ENCODE measurements around the gene ITPKA.
"Not testable (repeated sequence)": the region's sequence is repeated elsewhere in the genome, so short reads cannot be mapped to it uniquely, and the experiment has no call there.

Gene ITPKA

GRCh38 chr15:41493205-41493901 is at the start of gene ITPKA:
Gene ITPKA (plus strand): TSS chr15:41493874. CDS start chr15:41493928, 54 bp downstream.
- peak; percentile 91 to 94 for DNase-seq

- DNase-seq, result no peak
These were observed 48.3 kb upstream of the ITPKA start for GRCh38 chr15:41445399-41445798.

DNA sequence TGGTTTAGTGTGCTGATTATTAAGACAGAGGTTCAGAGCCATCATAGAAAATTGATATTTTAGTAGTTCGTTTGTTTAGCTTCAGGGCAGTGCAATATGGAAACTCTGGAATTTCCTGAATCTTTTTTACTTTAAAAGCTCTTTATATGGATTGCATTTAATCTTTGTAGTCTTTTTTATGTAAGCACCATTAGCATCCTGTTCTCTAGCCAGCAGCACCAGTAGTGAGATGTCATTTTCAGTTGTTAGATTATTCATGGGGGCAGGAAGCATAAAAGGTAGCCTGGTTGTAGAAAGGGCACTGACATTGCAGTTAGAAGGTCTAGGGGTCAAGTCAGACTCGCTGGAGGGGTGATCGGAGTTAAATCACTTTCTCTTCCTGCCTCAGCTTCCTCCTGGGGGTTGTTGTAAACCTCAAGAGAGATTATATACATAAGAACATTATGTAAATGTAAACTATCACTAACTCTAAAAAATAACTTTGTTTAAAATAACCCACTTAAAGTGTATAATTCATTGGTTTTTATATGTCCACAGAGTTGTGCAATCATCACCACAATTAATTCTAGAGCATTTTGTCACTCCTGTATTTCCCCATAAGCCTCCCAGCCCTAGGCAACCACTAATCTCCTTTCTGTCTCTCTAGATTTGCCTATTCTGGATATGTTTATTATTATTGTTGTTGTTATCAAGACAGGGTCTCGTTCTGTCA is 31.4 kb upstream of the ITPKA start:
- DNase-seq, result no peak

DNA sequence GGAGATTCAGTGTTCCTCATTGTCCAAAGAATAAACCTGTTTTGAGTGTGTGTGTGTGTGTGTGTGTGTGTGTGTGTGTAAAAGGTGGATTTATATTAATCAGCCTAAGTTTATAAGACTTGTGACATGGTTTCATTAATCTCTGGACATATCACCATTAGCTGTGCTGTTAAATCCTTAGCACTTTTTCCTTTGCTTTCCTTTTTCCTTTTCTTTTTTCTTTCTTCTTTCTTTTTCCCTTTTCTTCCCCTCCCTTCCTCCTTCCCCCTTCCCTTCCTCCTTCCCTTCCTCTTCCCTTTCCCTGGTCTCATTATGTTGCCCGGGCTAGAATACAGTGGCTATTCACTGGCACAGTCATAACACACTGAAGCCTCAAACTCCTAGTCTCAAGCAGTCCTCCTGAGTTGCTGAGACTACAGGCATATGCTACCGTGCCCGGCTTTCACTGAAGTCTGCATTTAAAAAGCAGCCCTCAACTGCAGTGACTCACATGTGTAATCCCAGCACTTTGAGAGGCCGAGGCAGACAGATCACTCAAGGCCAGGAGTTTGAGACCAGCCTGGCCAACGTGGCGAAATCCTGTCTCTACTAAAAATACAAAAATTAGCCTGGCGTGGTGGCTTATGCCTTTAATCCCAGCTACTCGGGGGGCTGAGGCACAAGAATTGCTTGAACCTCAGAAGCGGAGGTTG is 28.6 kb upstream of the ITPKA start:
- no peak for DNase-seq

DNA sequence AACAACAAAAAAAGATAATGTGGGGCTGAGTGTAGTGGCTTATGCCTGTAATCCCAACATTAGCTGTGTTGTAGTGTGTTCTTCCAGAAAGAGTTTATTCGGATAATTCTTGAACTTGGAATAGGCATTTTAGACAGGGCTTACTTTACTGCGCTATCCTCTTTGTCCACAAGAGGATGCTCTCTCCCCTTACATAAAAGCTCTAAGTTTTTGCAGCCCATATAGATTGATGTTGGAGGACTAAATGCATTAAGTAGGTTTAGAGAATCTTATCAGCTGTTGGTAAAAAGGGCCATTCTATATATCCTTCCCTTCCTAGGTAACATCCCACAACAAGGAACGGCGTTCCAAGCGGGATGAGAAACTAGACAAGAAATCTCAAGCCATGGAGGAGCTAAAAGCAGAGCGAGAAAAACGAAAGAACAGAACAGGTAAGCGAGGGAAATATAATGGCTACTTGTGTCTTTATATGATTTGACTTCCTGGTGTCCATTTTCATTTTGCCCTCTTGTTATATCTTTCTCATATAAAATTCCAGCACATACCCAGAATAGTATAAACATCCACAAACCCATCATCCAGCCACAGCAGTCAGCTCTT is 27.8 kb upstream of the ITPKA start:
- peak in 1 of 2 donors; percentile 33 for DNase-seq

DNA sequence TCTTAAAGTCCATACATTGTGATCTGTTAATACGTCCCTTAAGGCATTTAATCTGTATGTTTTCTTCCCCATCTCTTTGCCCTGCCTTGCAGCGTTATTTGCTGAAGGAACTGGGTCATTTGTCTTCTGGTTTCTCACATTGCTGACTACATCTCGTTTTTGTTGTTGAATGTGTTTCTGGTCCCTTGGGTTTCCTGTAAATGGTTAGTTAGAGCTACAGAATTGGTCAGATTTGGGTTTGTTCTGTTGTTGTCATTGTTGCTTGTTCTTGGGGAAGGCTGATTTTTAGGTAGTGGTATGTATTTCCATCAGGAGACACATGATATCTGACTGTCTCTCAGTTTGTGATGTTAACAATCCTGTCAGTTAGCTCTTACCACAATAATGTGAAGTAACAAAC is 27.0 kb upstream of the ITPKA start:
- DNase-seq, result no peak

- not testable (repeated sequence) for DNase-seq
These were observed 24.0 kb upstream of the ITPKA start for GRCh38 chr15:41469644-41470043.

GRCh38 chr15:41473418-41473817 is 20.3 kb upstream of the ITPKA start:
- DNase-seq, result no peak

- no peak for DNase-seq
These were observed 19.2 kb upstream of the ITPKA start for GRCh38 chr15:41474436-41474835.

DNA sequence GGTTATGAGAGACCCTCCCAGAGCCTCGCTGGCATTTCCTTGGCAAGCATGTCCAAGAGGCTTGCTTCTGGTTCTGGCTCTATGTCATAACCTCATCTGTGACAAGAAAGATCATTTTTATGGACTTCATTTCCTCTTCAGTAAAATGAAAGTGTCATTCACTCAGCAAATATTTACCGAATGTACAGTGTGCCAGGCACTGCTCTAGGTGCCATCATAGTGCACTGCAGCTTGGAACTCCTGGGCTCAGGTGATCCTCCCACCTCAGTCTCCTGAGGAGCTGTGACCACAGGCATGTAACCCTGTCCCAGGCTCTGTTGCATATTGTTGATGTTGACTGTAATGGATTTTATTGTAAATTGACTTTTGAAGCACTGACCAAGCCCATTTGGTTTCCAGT is 18.7 kb upstream of the ITPKA start:
- no peak for DNase-seq

DNA sequence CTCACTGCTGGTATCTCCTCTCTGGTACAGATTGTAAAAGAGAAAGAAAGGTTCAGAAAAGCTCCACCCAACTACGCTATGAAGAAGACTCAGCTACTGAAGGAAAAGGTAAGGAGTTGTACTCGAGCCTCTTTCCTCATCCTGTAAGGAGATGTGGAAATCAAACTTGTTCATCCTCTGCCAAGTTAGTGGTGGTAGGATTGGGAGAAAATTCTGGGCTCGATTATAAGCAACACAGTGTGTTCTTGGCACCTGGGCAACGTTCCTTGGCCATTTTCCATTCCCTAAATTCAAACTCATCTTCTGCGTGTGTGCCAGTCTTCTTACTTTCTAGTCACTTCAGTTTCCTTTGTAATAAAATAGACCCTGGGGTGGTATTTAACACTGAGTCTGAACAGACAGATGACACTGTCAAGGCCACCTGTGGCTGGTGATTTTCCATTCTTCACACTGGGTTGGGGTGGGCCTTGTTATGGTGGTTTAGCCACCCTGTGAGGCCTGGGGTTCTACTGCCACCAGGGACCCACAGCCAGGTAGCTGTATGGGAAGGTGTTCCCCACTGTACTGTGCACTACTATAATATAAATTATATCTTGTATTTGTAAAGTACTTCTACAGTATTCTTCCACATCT is 17.1 kb upstream of the ITPKA start:
- DNase-seq, result no peak

DNA sequence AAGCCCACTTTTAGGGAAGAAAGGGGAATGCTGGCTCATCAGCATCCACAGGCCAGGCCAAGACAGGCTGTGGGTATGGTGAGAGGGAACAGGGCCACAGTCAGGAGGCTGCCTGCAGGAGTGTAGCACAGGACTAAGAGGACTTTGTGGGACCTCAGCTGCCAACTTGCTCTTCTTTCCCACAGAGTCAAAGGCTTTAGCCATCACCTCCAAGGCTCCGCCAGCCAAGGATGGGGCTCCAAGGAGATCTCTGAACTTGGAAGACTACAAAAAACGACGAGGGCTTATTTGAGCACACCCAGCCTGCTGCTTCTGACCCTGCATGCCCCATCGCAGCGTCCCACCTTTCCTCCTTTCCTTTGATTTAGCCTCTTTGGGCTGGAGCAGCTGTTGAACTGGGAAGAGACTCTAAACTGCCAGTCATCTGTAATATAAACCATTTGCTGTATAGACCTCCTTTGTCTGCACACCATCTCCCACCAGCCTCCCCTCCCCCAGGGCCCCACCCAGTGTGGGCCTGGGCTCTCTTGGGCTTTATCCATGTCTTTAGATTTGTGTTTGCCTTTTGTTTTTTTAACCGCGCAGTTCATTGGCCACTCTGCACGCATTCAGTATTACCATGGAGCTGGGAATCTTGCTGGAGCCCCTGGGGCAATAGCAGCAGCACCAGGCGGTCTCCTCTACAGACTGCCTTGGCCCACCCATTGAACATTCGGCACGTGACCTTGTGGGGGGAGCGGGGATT is 13.1 kb upstream of the ITPKA start:
- DNase-seq, result no peak

GRCh38 chr15:41482110-41482877 is 11.4 kb upstream of the ITPKA start:
- no peak for DNase-seq

GRCh38 chr15:41483115-41483514 is 10.6 kb upstream of the ITPKA start:
- DNase-seq, result peak; percentile 35 to 44

DNA sequence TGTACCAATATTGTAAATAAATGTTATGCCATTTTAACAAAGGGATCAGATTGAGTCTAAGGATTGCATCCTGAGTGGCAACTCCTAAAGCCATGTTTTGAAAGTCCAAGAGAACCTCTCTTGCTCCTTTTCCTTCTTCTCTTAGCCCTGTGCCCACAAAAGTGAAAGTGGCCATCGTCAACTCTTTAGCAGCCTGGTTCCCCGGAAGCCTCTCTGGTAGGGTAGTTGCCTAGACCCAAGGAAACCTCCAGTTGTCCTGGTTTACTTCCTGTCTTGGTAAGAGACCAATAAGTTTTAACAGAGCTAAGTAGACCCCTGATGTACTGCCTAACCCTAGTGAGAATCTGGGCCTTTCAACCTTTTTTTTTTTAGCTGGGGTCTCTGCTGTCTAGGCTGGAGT is 10.2 kb upstream of the ITPKA start:
- no peak for DNase-seq

DNA sequence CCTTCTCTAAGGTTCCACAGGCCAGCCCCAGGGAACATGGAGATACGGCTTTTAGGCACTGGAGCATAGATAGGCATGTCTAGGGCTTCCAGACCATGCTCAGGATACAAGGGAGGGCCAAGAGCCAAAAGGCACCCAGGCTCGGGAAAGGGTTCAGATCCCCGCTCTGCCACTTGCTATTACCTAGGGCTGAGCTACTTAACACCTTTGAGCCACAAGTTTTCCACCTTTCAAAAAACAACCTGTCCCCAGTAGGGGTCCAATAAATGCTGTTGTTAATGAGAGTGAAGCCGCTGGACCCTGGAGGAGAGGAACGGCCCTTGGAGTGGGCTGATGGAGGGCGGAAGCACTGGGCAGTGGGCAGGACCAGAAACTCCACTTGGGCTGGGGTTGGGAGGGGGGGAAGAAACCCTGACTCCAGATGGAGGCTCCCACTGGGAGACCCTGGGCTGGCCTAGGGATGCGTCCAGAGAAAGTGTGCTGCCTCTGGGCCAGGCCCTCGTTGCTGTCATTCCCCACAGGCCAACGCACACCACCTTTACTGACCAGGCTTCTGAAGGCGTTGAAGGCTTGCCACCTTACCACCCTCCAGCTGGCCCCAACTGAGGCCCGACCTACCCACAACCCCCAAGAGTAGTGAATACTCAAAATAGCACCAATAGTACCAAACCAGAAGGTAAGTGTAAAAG is 8.6 kb upstream of the ITPKA start:
- no peak for DNase-seq

DNA sequence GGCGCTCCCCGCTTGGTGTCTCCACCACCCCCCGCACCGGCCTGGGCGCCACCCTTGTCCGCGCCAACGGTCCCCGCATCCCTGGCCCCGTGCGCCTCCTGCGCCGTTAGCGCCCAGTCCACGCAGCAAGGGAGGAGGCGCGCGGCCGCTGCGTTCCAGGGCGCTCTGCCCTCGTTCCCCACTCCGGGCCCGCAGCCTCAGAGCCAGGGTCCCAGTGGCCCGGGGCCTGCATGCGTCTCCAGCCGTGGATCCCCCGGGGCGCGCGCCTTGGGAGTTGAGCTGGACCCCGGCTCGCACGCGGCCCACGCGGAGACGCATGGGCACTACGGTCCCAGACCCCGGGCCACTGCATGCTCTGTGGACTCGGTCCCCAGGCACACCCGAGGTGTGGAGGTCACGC is 7.4 kb upstream of the ITPKA start:
- no peak for DNase-seq

- DNase-seq, result no peak
These were observed 6.3 kb upstream of the ITPKA start for GRCh38 chr15:41487381-41487780.

DNA sequence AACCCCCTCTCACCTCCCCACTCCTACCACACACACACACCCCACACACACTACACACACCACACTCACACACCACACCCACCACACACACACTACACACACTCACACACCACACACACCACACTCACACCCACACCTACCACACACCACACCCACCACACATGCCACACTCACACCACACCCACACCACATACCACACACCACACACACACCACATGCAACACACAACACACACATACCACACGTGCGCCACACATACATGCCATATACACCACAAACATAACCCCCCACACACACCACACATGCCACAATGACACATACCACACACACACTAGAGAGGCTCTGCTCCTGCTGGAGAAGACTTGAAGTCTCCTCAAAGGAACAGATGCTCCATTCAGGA is 5.9 kb upstream of the ITPKA start:
- peak; percentile 35 to 38 for DNase-seq

GRCh38 chr15:41489641-41490040 is 4.0 kb upstream of the ITPKA start:
- no peak for DNase-seq

GRCh38 chr15:41490355-41490754 is 3.3 kb upstream of the ITPKA start:
- peak in 1 of 2 donors; percentile 37 for DNase-seq
